Keratinocyte (primary cell): Measurements from ENCODE around the gene ARMC3. TPM values are rescaled to one million over a fixed set of nuclear protein-coding genes. Genes with fewer than 3 reads are reported as not detected.

ENCODE experiments used
- DNase-seq: peaks from one replicate; pipeline ENCODE4 v3.0.0-alpha.2; 2011; ENCODE audit warnings: low read depth, missing footprints, low spot score
- FAIRE-seq: peaks from 2 replicates; lab custom pipeline; 2011; peaks lifted over from hg19 to GRCh38; lab: Jason Lieb, UNC
- H2AFZ ChIP-seq: 2 replicates; pipeline ENCODE4 v1.6.0; 2012; ENCODE audit warnings: low read length, control low read depth, inconsistent platforms; ENCODE audit not compliant: control insufficient read depth
- H3K27ac ChIP-seq: 2 replicates; pipeline ENCODE4 v1.5.1; 2011; ENCODE audit warnings: low read length; ENCODE audit not compliant: control insufficient read depth, insufficient read depth
- H3K27me3 ChIP-seq: 3 replicates; pipeline ENCODE4 v1.6.0; 2011; ENCODE audit warnings: low read length; ENCODE audit not compliant: control insufficient read depth, insufficient read depth; ENCODE audit errors: extremely low read depth
- H3K36me3 ChIP-seq, 2 experiments: 2 replicates in 1 of 2; 3 replicates in 1 of 2; pipeline ENCODE4 v1.5.1; 2011; ENCODE audit warnings: low read length in 2 of 2, mild to moderate bottlenecking in 1 of 2; ENCODE audit not compliant: control insufficient read depth in 2 of 2, insufficient read depth in 2 of 2; ENCODE audit errors: extremely low read depth in 1 of 2
- H3K4me1 ChIP-seq: 3 replicates; pipeline ENCODE4 v1.5.1; 2011; ENCODE audit warnings: low read length; ENCODE audit not compliant: control insufficient read depth, insufficient read depth; ENCODE audit errors: extremely low read depth
- H3K4me2 ChIP-seq: 3 replicates; pipeline ENCODE4 v1.6.0; 2011; ENCODE audit warnings: low read depth, low read length; ENCODE audit not compliant: control insufficient read depth, insufficient read depth; ENCODE audit errors: extremely low read depth
- H3K4me3 ChIP-seq, 3 experiments: fragments of 200-600 bp in 1 of 3; sonication (generic) in 1 of 3; 2 replicates in 2 of 3; 3 replicates in 1 of 3; pipeline ENCODE4 v1.5.1; 2011 to 2016; ENCODE audit warnings: low read length in 3 of 3, mild to moderate bottlenecking in 3 of 3, control low read depth in 2 of 3, inconsistent platforms in 1 of 3, low read depth in 1 of 3, mixed read lengths in 1 of 3, mixed run types in 1 of 3, moderate library complexity in 1 of 3; ENCODE audit not compliant: control insufficient read depth in 2 of 3, insufficient read depth in 2 of 3; ENCODE audit errors: extremely low read depth in 1 of 3
- H3K79me2 ChIP-seq: 2 replicates; pipeline ENCODE4 v1.6.0; 2012; ENCODE audit warnings: low read length; ENCODE audit not compliant: control insufficient read depth, insufficient read depth
- H3K9ac ChIP-seq: 3 replicates; pipeline ENCODE4 v1.6.0; 2011; ENCODE audit warnings: low read length; ENCODE audit not compliant: control insufficient read depth, insufficient read depth; ENCODE audit errors: extremely low read depth
- H3K9me1 ChIP-seq: 3 replicates; pipeline ENCODE4 v1.6.0; 2011; ENCODE audit warnings: low read length; ENCODE audit not compliant: control insufficient read depth, insufficient read depth; ENCODE audit errors: extremely low read depth
- H3K9me3 ChIP-seq: 2 replicates; pipeline ENCODE4 v1.5.1; 2012; ENCODE audit warnings: low read depth, low read length; ENCODE audit not compliant: control insufficient read depth
- H4K20me1 ChIP-seq: 3 replicates; pipeline ENCODE4 v1.6.0; 2011; ENCODE audit warnings: low read length; ENCODE audit not compliant: control insufficient read depth, insufficient read depth; ENCODE audit errors: extremely low read depth
- CTCF ChIP-seq, 3 experiments: IDR thresholded peaks in 1 of 3; conservative IDR thresholded peaks in 1 of 3; optimal IDR thresholded peaks in 1 of 3; 2 replicates in 2 of 3; 3 replicates in 1 of 3; pipeline versions ENCODE3 to v1.5.1; 2011; ENCODE audit warnings: low read length in 3 of 3, mild to moderate bottlenecking in 3 of 3, moderate library complexity in 2 of 3, control low read depth in 1 of 3, inconsistent platforms in 1 of 3; ENCODE audit not compliant: insufficient read depth in 2 of 3; ENCODE audit errors: extremely low read depth in 1 of 3
- EZH2 ChIP-seq: IDR thresholded peaks from one replicate; pipeline ENCODE4 v1.6.1; 2012; ENCODE audit warnings: inconsistent platforms, mild to moderate bottlenecking, low read length, moderate library complexity
- dilution Hi-C: fragments of 300-500 bp; cut with MboI; formaldehyde crosslinking; loops from one replicate; pipeline ENCODE4 v1.7.0; 2020; ENCODE audit warnings: low sequenced_read_pairs; ENCODE audit not compliant: extremely low pct_ligation_motif_present
- polyA plus RNA-seq, 5 experiments: library from polyadenylated mRNA; depleted of rRNA in 3 of 5; stranded (reverse) in 3 of 5; stranded (forward) in 1 of 5; unstranded in 1 of 5; fragments of >200 nt; gene quantifications; 1 replicate in 1 of 5; 2 replicates in 3 of 5; 3 replicates in 1 of 5; pipeline versions ENCODE4 v1.2.1 to v1.2.3, GENCODE V29; 2011 to 2012; ENCODE audit warnings: missing spikeins in 2 of 5, low read depth in 1 of 5, low replicate concordance in 1 of 5

Gene ARMC3
- polyA plus RNA-seq, 1 donor (not counting 4 experiments of a cell fraction or from before 2014, with no cell fraction given), result not detected

DNA sequence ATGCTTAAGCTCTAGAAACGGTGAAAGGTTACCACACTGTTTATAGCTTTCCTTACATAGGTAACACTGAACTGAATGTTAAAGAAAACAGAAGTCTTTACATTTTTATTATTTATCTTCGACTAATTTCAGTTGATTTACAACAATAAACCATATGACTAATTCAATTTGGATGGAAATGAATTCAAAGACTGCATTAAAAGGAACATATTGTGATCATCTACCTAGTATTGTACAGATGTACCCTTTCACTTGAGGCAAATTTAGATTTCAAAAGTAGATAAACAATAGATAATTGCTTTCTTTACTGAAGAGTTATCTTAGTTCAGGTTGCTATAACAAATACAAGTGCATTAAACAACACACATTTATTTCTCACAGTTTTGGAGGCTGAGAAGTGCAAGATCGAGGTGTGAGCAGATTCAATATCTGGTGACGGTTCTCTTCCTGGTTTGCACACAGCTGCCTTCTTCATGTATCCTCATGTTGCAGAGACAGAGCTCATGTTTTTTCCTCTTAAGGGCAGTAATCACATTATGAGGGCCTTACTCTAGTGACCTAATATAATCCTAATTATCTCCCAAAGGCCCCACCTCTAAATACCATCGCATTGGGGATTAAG, 15.0 kb upstream of the ARMC3 start:
- no peaks in the 10 kb centered on the region for H3K9me1 ChIP-seq
- no peak overlapping the region for H2AFZ ChIP-seq
- no peak overlapping the region for H3K4me3 ChIP-seq
- H4K20me1 ChIP-seq, result no peaks in the 10 kb centered on the region
- peaks cover 2% of the 10 kb centered on the region for H3K9me3 ChIP-seq
- no peak overlapping the region for H3K9ac ChIP-seq
- DNase-seq, result no peak
- no peak for FAIRE-seq
- TF ChIP-seq EZH2 (no peak), CTCF (optimal IDR thresholded peaks at IDR 0.05 in 1 of 3, IDR thresholded peaks at IDR 0.05 in 1 of 3, conservative IDR thresholded peaks at IDR 0.05 in 1 of 3; ENCODE audit: extremely low read depth in 1 of 3, insufficient read depth in 2 of 3, low read length in 3 of 3) (no peak)
- H3K36me3 ChIP-seq, result no peaks in the 10 kb centered on the region
- H3K27me3 ChIP-seq, result no peaks in the 10 kb centered on the region
- dilution Hi-C loops, result no loop called here
- H3K27ac ChIP-seq, result no peak overlapping the region
- no peak overlapping the region for H3K4me2 ChIP-seq
- H3K79me2 ChIP-seq, result no peaks in the 10 kb centered on the region
- H3K4me1 ChIP-seq, result no peaks in the 10 kb centered on the region

DNA sequence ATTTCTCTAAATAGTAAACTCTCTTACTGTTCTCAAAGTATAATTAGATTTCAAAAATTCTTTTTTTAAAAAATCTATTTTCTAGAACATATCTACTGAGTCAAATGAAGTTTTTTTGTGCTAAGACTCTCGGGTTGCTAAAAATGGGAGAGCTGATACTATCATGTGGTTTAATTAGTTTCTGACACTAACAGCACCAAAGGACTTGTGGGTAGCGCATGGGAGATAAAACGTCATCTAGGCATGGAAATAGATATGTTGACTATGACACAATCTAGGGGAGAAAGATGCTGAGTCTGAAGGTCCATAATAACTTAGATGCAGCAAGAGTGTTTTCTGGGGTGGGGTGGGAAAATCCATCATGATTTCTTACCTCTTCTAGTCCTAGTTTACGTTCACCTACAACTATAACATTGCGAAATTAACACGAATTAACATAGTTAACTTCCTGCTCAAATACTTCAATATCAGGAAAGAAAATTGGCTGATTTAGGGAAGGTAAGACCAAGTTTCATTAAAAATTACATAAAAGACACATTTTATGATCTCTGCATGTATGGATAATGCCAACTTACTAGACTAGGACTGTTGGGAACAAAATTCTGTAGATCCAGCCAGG, 14.3 kb upstream of the ARMC3 start:
- no peak overlapping the region for H3K4me3 ChIP-seq
- H4K20me1 ChIP-seq, result no peaks in the 10 kb centered on the region
- no peaks in the 10 kb centered on the region for H3K9me1 ChIP-seq
- dilution Hi-C loops, result no loop called here
- peaks cover 2% of the 10 kb centered on the region for H3K9me3 ChIP-seq
- H3K79me2 ChIP-seq, result no peaks in the 10 kb centered on the region
- no peak overlapping the region for H2AFZ ChIP-seq
- H3K27ac ChIP-seq, result no peak overlapping the region
- no peak overlapping the region for H3K4me2 ChIP-seq
- no peak for TF ChIP-seq EZH2
- TF ChIP-seq CTCF (optimal IDR thresholded peaks at IDR 0.05 in 1 of 3, IDR thresholded peaks at IDR 0.05 in 1 of 3, conservative IDR thresholded peaks at IDR 0.05 in 1 of 3; ENCODE audit: extremely low read depth in 1 of 3, insufficient read depth in 2 of 3, low read length in 3 of 3), result no peak
- no peaks in the 10 kb centered on the region for H3K27me3 ChIP-seq
- H3K36me3 ChIP-seq, result no peaks in the 10 kb centered on the region
- no peak overlapping the region for H3K9ac ChIP-seq
- no peaks in the 10 kb centered on the region for H3K4me1 ChIP-seq
- FAIRE-seq (no peak), DNase-seq (no peak)
